Central memory CD8-positive, alpha-beta T cell (primary cell): ENCODE results near the gene TSPAN14.
A peak's percentile ranks its signal among the peaks of the same experiment; 100 is the strongest.

Experiments
- ATAC-seq: fragments of 150-1000 bp; cut with Tn5 transposase; replicated peaks from 2 replicates; pipeline ENCODE4 v1.10.0; 2022; ENCODE audit warnings: mild to moderate bottlenecking, moderate FRiP score, moderate number of reproducible peaks; ENCODE audit not compliant: poor library complexity, severe bottlenecking; ENCODE audit errors: extremely low read depth
- DNase-seq, 2 donors: peaks; one replicate each; pipeline ENCODE4 v3.0.0; 2021; ENCODE audit warnings: low spot score in 2 of 2
- H3K27ac Mint-ChIP-seq: one replicate; pipeline ENCODE4 v1.8.0; 2022; ENCODE audit warnings: low read depth, mild to moderate bottlenecking, moderate library complexity, mixed read lengths
- H3K27me3 Mint-ChIP-seq: one replicate; pipeline ENCODE4 v1.8.0; 2022; ENCODE audit warnings: mixed read lengths
- H3K36me3 Mint-ChIP-seq: one replicate; pipeline ENCODE4 v1.8.0; 2022; ENCODE audit warnings: mild to moderate bottlenecking, moderate library complexity, mixed read lengths; ENCODE audit not compliant: insufficient read depth
- H3K4me1 Mint-ChIP-seq: one replicate; pipeline ENCODE4 v1.8.0; 2022; ENCODE audit warnings: mixed read lengths
- H3K4me3 Mint-ChIP-seq: one replicate; pipeline ENCODE4 v1.8.0; 2022; ENCODE audit warnings: mild to moderate bottlenecking, moderate library complexity, mixed read lengths
- H3K9me3 Mint-ChIP-seq: one replicate; pipeline ENCODE4 v1.8.0; 2022; ENCODE audit warnings: mixed read lengths

Gene TSPAN14

DNA sequence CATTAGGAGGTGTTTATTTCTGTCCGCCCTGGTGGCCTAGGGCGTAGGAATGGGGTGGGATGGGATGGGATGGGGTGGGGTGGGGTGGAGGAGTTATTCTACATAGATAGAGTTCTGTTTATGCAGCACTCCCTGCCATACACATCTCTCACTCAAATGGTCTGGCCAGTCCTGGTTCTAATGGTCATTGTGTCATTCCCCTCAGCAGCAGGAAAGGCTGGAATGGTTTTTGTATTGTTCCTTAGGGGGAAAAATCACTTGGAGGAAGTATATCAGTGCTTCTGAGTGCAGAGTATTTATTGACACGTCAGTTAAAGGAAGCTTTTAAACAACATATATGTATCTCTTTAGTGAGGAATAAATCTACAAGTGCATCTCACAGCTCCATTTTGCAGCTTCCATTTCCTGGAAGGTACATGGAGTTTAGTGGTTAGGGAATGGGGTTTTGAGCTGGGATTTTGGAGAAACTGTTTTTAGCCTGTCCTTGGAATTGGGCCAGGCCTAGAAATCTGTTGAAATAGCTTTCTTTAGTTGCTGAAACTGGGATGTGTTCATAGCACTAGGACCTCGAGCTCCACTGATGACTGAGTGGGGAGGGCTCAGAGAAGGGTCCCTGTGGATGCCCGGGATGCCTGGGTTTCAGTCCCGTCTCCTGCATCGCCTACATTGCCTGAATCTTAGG lies 8.3 kb downstream of the TSPAN14 start:
- Mint-ChIP-seq H3K4me3 (peak overlapping the region; percentile 73), H3K36me3 (peaks cover 19% of the 10 kb centered on the region), H3K27ac (peak overlapping the region; percentile 92), H3K9me3 (no peaks in the 10 kb centered on the region), H3K27me3 (no peaks in the 10 kb centered on the region), H3K4me1 (peaks cover 98% of the 10 kb centered on the region)
- ATAC-seq: no peak
- no peak for DNase-seq

DNA sequence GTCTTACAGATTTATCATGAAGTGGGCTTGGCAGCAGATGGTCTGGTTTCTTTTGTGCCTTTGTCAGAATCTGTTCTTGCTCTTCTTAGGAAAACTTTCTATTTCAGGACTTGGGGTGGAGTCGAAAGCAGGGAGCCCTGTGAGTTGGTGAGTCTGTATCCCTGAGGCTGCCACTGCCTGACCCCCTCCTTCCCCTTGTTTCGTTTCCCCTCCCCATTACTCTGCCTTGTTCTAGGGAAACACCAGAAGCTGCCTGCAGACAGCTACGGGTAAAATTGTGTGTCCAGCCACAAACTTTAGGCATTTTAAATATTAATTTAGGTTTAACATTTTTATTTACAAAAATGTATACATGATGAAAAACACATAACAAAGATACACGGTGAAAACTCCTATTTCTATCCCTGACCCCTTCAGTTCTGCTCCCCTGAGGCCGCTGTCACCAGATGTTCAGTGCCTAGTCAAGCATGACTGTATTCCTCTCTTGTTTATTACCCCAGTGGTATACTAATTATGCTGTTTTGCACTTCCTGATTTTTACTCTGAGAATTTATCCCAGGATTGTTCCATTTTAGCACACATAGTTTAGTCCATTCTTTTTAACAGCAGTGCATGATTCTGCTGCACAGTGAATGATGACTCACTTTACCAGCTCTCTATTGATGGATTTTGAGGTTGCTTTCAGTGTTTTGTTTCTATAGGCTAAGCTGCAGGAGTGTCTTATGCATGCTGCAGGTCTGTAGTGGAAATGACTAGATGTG lies 9.1 kb downstream of the TSPAN14 start:
- H3K9me3 Mint-ChIP-seq: no peaks in the 10 kb centered on the region
- peak overlapping the region; percentile 92 for H3K27ac Mint-ChIP-seq
- H3K27me3 Mint-ChIP-seq: no peaks in the 10 kb centered on the region
- H3K4me3 Mint-ChIP-seq: peak overlapping the region; percentile 73
- peaks cover 17% of the 10 kb centered on the region for H3K36me3 Mint-ChIP-seq
- no peak for ATAC-seq
- DNase-seq: no peak
- H3K4me1 Mint-ChIP-seq: peaks cover 98% of the 10 kb centered on the region

DNA sequence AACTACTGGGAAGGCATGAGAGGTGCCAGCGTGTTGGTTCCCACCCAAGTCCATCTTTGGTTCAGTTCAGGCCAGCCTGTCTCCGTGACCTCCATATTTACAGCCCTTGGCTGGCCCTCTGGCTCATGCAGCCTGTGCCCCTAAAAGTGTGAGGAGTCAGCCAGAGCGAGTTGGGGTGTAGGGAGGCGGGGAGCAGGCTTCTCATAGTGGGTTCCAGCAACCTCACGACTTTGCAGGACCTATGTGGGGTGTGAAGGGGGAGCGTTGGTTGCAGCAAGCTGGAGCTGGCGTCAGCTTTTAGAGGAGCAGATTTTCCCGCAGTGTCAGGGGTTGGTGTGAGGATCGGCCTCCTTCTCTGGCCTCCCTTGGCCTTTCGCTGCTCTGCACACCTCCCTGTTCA lies 9.8 kb downstream of the TSPAN14 start:
- Mint-ChIP-seq H3K9me3 (no peaks in the 10 kb centered on the region), H3K36me3 (peaks cover 17% of the 10 kb centered on the region), H3K27me3 (no peaks in the 10 kb centered on the region), H3K27ac (peak overlapping the region; percentile 92), H3K4me1 (peaks cover 98% of the 10 kb centered on the region), H3K4me3 (peak overlapping the region; percentile 73)
- DNase-seq: no peak
- ATAC-seq: no peak

DNA sequence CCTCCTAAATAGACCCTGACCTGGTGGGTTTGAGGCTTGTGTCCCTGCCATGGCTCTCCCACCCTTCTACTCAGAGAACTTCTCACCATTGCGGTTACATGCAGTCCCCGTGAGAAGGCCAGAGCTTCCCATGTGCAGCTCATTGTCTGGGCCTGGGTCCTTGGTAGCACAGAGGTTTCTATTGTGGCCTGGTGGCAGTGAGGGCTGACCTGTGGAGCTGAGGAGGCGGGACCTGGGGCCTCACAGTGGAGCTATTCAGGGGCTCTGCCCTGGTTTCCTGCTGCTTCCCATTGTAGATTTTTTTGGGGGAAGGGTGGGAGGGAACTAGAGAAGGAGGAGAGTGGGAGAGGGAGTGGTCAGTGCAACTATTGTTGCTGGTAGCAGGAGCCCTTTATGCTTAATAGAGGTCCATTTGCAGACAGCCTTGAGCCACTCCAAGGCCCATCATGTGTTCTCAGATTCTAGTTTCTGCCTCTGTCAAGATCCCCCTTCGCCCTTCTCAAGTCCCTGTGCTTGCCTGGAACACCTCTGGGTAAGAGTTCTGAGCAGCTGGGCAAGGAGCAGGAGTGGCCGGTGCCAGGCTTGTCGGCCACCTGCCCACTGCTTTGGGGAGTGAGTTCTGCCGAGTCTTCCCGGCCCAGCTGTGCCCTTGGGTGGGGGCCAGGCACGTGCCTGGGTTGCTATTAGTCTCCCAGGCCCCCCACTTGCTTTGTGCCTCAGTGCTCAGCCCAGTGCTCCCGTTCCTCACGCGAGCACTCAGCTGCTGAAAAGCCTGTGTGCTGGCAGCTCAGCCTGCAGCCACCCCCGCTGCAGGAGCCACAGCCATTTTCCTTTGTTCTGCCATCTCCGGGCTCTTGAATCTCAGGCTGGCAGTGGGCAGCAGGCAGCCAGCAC lies 10.7 kb downstream of the TSPAN14 start:
- H3K27me3 Mint-ChIP-seq: no peaks in the 10 kb centered on the region
- H3K9me3 Mint-ChIP-seq: no peaks in the 10 kb centered on the region
- peak overlapping the region; percentile 92 for H3K27ac Mint-ChIP-seq
- no peak for DNase-seq
- peaks cover 98% of the 10 kb centered on the region for H3K4me1 Mint-ChIP-seq
- ATAC-seq: no peak
- peaks cover 15% of the 10 kb centered on the region for H3K36me3 Mint-ChIP-seq
- peak overlapping the region; percentile 73 for H3K4me3 Mint-ChIP-seq

DNA sequence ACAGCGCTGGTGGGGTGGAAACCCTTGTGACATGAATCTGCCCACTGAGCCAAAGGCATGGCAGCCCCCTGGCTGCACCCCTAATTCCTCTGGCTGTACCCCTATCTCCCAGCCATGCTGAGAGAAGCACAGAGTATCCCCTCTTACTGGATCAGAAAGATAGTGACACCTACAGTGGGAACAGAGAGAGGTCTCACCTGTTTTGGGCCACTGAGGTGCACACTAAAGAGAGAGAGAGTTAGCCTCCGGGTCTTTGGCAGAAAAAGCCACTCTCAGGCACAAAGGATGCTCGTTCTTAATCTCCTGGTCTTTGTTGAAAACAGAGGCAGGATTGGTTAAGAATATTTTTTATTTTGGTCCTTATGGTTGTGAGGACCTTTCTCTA lies 11.3 kb downstream of the TSPAN14 start:
- H3K9me3 Mint-ChIP-seq: no peaks in the 10 kb centered on the region
- no peak for DNase-seq
- peak overlapping the region; percentile 92 for H3K27ac Mint-ChIP-seq
- peaks cover 93% of the 10 kb centered on the region for H3K4me1 Mint-ChIP-seq
- peaks cover 15% of the 10 kb centered on the region for H3K36me3 Mint-ChIP-seq
- no peaks in the 10 kb centered on the region for H3K27me3 Mint-ChIP-seq
- peak overlapping the region; percentile 73 for H3K4me3 Mint-ChIP-seq
- peak; percentile 5 for ATAC-seq

DNA sequence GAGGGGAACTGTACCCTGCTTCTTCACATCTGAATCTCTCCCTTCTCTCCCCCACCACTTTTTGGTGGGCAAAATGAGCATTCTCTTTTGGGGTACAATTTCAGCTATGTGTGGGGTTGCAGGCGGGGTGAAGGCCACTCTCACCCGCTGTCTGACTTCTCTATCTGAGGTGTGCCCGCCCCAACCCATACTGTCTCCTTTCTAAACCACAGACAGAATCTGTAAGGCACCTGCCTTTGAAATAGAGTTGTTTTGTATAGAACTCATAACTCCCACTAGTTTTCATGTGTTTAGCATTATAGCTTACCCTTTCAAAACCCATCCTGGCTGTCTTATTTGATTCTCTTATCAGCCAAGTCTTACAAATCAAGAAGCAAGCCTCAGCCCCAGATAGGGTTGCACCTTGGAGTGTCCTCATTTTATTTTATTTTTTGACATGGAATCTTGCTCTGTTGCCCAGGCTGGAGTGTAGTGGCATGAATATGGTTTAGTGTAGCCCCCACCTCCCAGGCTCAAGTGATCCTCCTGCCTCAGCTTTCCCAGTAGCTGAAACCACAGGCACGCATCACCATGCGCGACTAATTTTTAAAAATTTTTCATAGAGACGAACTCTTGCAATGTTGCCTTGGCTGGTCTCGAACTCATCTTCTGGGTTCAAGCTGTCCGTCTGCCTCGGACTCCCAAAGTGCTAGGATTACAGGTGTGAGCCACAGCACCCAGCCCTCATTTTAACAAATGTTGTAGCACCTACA lies 11.9 kb downstream of the TSPAN14 start:
- DNase-seq (peak in 1 of 2 donors; percentile 51), ATAC-seq (peak; percentile 84)
- H3K27ac Mint-ChIP-seq: peak overlapping the region; percentile 92
- H3K27me3 Mint-ChIP-seq: no peaks in the 10 kb centered on the region
- no peaks in the 10 kb centered on the region for H3K9me3 Mint-ChIP-seq
- H3K4me1 Mint-ChIP-seq: peaks cover 93% of the 10 kb centered on the region
- H3K4me3 Mint-ChIP-seq: peak overlapping the region; percentile 73
- peaks cover 18% of the 10 kb centered on the region for H3K36me3 Mint-ChIP-seq

DNA sequence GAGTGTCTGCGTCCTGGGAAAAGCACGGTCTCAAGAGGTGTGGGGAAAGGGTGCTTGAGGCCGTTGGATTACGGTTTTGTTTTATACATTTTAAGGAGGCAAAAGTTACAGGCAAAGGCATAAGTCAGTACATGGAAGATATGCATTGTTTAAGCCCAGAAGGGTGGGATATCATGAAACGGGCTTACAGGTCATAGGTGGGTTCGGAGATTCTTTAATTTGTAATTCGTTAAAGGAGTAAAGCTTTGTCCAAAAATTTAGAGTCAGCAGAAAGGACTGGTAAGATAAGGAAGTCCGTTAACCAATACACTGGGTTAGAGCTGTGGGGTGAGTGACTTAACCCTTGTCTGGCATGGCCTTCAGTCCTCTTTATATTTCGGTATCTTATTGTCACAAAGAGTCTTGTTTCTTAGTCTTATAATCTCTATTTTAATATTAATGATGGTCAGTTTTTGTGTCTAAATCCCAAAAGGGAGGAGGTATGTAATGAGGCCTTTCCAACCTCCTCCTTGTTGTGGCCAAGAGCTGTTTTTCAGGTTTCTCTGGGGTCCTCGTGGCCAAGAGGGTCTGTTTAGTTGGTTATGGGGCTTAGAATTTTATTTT lies 12.7 kb downstream of the TSPAN14 start:
- Mint-ChIP-seq H3K27ac (peak overlapping the region; percentile 92), H3K4me3 (peak overlapping the region; percentile 73), H3K9me3 (no peaks in the 10 kb centered on the region), H3K36me3 (peaks cover 18% of the 10 kb centered on the region), H3K27me3 (no peaks in the 10 kb centered on the region), H3K4me1 (peaks cover 93% of the 10 kb centered on the region)
- DNase-seq (no peak), ATAC-seq (no peak)

DNA sequence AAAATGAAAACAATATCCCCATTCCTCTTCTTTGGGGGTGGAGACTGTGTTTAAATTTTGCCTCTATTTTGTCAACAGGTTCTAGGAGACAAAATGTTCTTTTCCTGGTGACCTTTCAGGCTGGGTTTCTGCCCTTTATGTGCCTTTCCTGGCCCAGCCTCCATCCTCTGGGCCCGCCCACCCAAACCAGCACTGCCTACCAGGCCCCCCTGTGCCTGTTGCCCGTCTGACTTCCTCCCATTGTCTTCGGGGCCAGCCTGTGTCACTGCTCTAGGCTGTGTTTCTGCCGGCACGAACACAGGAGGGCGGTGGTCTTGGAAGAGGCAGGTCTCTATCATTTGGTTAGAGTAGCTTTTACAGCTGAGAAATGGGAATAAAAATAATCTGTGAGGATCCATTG lies 13.9 kb downstream of the TSPAN14 start:
- H3K9me3 Mint-ChIP-seq: no peaks in the 10 kb centered on the region
- peak overlapping the region; percentile 92 for H3K27ac Mint-ChIP-seq
- H3K27me3 Mint-ChIP-seq: no peaks in the 10 kb centered on the region
- ATAC-seq (peak; percentile 50), DNase-seq (peak in 1 of 2 donors; percentile 49)
- peak overlapping the region; percentile 73 for H3K4me3 Mint-ChIP-seq
- H3K4me1 Mint-ChIP-seq: peaks cover 93% of the 10 kb centered on the region
- peaks cover 24% of the 10 kb centered on the region for H3K36me3 Mint-ChIP-seq

DNA sequence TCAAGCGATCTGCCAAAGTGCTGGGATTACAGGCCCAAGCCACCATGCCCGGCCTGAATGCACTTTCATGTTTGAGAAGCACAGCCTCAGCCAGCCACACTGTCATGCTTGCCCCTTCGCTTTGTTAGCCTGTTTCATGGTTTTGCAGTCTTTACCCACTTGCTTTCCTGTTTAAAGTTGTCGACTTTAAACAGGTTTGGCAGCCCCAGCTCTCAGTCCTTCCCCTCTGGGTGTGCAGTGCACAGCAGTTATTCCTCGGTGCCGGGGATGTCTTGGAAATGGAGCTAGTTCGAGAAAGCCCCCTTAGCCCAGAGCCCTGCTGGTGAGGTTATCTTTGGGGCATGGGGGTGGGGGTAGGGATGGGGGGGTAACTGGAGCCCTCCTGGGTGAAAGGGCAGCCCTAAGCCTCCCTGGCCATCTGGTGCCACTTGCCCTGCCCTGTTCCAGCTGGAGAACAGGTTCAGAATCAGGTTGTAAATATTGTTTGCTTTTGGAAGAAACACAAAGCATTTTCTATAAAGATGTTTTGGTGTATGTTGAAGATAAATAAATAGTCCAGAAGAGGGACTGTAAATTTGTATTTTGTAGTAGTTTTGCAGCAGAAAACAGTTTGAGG lies 14.8 kb downstream of the TSPAN14 start:
- ATAC-seq (no peak), DNase-seq (no peak)
- Mint-ChIP-seq H3K27me3 (no peaks in the 10 kb centered on the region), H3K4me1 (peaks cover 93% of the 10 kb centered on the region), H3K27ac (peak overlapping the region; percentile 92), H3K4me3 (peak overlapping the region; percentile 73), H3K9me3 (no peaks in the 10 kb centered on the region), H3K36me3 (peaks cover 24% of the 10 kb centered on the region)

DNA sequence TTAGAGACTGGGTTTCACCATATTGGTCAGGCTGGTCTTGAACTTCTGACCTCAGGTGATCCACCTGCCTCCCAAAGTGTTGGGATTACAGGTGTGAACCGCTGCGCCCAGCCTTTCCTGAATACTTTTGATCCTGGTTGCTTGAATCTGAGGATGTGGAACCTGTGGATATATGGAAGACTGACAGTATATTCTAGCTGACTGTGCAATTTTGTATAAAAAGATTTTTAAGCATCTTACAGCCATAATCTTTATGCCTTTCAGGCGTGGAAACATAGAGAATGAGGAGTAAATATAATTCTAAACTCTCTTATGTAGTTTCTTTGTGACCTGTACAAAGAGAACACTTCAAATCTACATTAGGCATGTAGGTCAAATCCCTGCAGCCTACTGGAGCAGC lies 16.2 kb downstream of the TSPAN14 start:
- DNase-seq (no peak), ATAC-seq (no peak)
- no peaks in the 10 kb centered on the region for H3K27me3 Mint-ChIP-seq
- H3K27ac Mint-ChIP-seq: peak overlapping the region; percentile 92
- H3K4me3 Mint-ChIP-seq: peak overlapping the region; percentile 74
- peaks cover 34% of the 10 kb centered on the region for H3K36me3 Mint-ChIP-seq
- no peaks in the 10 kb centered on the region for H3K9me3 Mint-ChIP-seq
- peaks cover 93% of the 10 kb centered on the region for H3K4me1 Mint-ChIP-seq

DNA sequence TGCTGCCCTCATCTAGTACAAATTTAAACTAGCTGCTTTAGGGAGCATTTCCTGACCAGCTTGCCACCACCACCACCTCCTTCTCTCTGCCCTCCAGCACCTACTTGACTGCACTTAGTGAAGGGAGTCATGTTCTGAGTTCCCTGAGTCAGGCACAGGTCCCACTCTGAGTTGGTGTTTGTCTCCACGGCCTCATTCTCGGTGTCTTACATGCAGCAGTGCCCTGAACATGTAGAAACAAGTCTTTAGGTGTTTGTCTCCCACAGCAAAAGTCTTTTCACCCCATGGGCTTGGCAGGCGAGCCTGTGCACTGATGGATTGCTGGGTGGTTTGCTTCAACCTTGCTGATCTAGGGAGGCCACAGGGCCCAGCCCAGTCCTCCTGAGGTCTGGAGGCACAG lies 16.9 kb downstream of the TSPAN14 start:
- H3K36me3 Mint-ChIP-seq: peaks cover 32% of the 10 kb centered on the region
- H3K27ac Mint-ChIP-seq: peak overlapping the region; percentile 85
- ATAC-seq: no peak
- DNase-seq: no peak
- H3K4me1 Mint-ChIP-seq: peaks cover 91% of the 10 kb centered on the region
- no peaks in the 10 kb centered on the region for H3K9me3 Mint-ChIP-seq
- H3K27me3 Mint-ChIP-seq: no peaks in the 10 kb centered on the region
- peak overlapping the region; percentile 74 for H3K4me3 Mint-ChIP-seq
